ENCODE data around the gene CFAP53.
"Not testable (repeated sequence)": the region's sequence is repeated elsewhere in the genome, so short reads cannot be mapped to it uniquely, and the experiment has no call there.

The CFAP53 gene

DNA sequence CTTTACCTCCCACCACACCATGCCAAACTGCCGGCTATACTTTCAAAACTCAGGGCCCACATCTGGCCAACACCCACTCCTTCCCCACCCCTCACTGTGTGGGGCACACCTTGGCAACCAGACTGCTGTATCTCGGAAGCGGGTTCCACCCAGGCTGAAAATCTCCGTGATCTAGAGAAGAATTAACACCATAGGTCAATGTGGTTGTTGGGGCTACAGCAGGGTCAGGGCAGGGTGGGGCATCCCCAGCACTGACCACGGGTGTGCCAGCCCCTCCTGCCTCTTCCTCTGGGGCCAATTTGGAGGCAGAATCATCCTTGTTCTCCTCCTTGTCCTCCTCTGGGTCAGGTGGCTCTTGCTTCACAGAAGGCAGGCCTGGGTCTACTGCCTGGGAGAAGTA lies 6.3 kb upstream of the CFAP53 start:
- TF ChIP-seq, protein P1, sequence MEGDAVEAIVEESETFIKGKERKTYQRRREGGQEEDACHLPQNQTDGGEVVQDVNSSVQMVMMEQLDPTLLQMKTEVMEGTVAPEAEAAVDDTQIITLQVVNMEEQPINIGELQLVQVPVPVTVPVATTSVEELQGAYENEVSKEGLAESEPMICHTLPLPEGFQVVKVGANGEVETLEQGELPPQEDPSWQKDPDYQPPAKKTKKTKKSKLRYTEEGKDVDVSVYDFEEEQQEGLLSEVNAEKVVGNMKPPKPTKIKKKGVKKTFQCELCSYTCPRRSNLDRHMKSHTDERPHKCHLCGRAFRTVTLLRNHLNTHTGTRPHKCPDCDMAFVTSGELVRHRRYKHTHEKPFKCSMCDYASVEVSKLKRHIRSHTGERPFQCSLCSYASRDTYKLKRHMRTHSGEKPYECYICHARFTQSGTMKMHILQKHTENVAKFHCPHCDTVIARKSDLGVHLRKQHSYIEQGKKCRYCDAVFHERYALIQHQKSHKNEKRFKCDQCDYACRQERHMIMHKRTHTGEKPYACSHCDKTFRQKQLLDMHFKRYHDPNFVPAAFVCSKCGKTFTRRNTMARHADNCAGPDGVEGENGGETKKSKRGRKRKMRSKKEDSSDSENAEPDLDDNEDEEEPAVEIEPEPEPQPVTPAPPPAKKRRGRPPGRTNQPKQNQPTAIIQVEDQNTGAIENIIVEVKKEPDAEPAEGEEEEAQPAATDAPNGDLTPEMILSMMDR (IDR thresholded peaks at IDR 0.05; ENCODE audit: control insufficient read depth, insufficient read depth, low read depth, low read length, missing control alignments) = no peak
- no peak overlapping the region for H3K4me3 ChIP-seq (ENCODE audit: control insufficient read depth, low read depth, low read length)
- DNase-seq (ENCODE audit: low read depth) = no peak

DNA sequence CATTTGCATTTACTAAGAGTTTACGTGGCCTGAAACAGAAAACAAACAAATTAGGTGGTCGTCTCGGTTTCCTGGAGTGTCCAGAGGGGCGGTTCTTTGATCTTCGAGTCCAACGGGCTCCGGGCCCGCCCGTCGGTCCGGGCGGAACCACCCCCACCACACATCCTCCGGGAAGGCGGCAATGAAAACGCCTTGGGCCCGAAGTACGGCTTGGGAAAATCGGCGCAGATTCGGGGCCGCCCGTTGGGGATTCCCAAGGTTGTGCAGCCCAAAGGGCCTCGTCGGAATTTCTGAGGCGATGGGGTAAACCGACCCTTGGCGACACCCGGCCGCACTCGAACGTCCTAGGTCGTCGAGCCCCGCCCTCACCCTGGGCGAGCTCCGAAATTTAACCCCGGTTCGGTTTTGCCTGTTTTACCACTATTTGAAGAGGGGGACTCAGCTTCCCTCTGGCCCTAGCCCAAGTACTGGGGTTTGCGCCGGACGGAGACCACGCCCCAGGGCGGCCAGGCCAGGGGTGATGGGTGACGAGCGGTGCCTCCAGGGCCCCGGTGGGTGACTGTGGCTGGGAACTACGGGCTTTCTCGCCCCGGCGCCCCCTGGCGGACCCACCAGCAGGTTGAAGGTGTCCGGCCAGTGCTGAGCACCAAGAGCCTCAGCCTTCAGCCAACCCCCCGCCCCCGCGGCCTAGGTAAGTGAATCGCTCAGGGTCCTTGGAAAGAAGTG lies 1.9 kb upstream of the CFAP53 start:
- H3K4me3 ChIP-seq (ENCODE audit: control insufficient read depth, low read depth, low read length) = peak overlapping the region; percentile 46
- DNase-seq (ENCODE audit: low read depth) = no peak
- TF ChIP-seq, protein P1 (IDR thresholded peaks at IDR 0.05; ENCODE audit: control insufficient read depth, insufficient read depth, low read depth, low read length, missing control alignments) = peak; percentile 76

DNA sequence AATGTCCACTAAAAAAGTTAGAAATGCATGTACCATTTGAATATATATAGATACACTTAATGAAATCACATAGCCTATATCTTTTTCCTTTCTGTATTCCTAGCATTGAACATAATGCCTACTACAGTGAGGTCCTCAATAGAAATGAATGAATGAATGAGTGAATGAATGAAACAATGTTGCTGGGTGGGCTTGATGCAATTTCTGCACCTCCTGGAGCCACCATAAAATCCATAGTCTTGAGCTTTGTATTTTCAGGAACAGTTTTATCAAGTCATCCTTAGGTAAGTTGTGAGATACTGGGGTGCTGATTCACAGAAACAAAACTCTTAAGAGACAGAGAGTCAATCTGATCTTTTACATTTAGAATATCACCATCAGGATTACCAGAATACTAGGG lies 3.3 kb downstream of the CFAP53 start:
- TF ChIP-seq, protein P1 (IDR thresholded peaks at IDR 0.05; ENCODE audit: control insufficient read depth, insufficient read depth, low read depth, low read length, missing control alignments) = no peak
- DNase-seq (ENCODE audit: low read depth) = no peak
- H3K4me3 ChIP-seq (ENCODE audit: control insufficient read depth, low read depth, low read length) = no peak overlapping the region

DNA sequence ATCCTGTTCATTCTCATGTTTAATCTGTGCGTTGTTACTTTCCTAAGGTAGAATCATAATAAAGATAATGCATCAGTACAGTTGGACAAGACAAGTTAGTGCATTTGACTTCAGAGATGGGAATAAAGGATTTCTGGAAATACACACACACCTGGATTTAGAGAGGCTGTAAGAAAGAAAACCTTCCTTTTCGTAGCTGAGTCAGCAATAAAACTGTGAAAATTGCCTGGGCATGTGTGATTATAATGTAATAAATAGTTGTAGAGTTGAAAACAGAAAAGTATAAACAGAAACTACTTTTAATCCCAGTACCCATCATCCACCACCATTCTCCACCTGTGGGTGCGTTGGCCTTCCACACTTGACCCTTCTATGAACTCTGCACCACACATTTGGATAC lies 15.4 kb downstream of the CFAP53 start:
- TF ChIP-seq, protein P1 (IDR thresholded peaks at IDR 0.05; ENCODE audit: control insufficient read depth, insufficient read depth, low read depth, low read length, missing control alignments) = no peak
- DNase-seq (ENCODE audit: low read depth) = no peak
- H3K4me3 ChIP-seq (ENCODE audit: control insufficient read depth, low read depth, low read length) = no peak overlapping the region

DNA sequence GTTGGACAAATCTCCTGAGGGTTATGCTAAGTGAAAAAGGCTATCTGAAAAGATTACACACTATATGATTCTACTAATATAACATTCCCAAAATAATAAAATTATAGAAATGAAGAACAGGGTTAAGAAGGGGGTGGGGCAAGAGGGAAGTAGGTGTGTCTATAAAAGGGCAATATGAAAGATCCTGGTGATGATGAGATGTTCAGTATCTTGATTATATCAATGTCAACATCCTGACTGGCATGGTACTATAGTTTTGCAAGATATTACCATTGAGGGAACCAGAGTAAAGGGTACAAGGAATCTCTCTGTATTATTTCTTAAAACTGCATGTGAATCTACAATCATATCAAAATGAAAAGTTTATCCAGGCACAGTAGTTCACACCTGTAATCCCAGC lies 16.7 kb downstream of the CFAP53 start:
- H3K4me3 ChIP-seq (ENCODE audit: control insufficient read depth, low read depth, low read length) = no peak overlapping the region
- DNase-seq (ENCODE audit: low read depth) = no peak
- TF ChIP-seq, protein P1 (IDR thresholded peaks at IDR 0.05; ENCODE audit: control insufficient read depth, insufficient read depth, low read depth, low read length, missing control alignments) = no peak

DNA sequence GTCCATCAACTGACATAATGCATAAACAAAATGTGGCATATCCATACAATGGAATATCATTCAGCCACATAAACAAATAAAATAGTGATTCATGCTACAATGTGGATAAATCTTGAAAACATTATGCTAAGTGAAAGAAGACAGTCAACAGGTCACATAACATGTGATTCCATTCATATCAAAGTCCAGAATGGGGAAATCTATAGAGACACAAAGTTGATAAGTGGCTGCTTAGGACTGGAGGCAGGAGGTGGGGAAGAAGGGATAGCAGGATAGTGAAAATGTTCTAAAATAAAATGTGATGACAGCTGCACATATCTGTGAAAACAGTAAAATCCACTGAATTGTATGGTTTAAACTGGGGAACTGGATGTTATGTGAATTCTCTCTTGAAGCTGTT lies 18.7 kb downstream of the CFAP53 start:
- TF ChIP-seq, protein P1 (IDR thresholded peaks at IDR 0.05; ENCODE audit: control insufficient read depth, insufficient read depth, low read depth, low read length, missing control alignments) = no peak

DNA sequence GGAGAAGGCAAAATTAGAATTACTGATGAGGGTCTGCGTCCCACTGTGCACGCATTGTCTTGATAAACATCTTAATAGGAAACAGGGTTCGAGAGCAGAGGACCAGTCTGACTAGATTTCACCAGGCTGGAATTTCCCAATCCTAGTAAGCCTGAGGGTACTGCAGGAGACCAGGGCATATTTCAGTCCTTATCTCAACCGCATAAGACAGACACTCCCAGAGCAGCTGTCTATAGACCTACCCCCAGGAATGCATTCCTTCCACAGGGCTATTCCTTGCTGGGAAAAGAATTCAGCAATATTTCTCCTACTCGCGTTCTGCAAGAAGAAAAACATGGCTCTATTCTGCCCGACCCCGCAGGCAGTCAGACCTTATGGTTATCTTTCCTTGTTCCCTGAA lies 24.5 kb downstream of the CFAP53 start:
- DNase-seq (ENCODE audit: low read depth) = not testable (repeated sequence)

More for the DNA sequence above, 18.7 kb downstream of the CFAP53 start:
- no peak for DNase-seq (ENCODE audit: low read depth)
- no peak overlapping the region for H3K4me3 ChIP-seq (ENCODE audit: control insufficient read depth, low read depth, low read length)

More for the DNA sequence above, 24.5 kb downstream of the CFAP53 start:
- not testable (repeated sequence) for H3K4me3 ChIP-seq (ENCODE audit: control insufficient read depth, low read depth, low read length)
